NCI-H1417 treated with DMSO at 0.1 percent for 48 hours (cell line): ENCODE results near the gene MCAT.

Source experiments
- DNase-seq: peaks from one replicate; lab custom pipeline; 2025; lab: John Stamatoyannopoulos, UW

MCAT gene

DNA sequence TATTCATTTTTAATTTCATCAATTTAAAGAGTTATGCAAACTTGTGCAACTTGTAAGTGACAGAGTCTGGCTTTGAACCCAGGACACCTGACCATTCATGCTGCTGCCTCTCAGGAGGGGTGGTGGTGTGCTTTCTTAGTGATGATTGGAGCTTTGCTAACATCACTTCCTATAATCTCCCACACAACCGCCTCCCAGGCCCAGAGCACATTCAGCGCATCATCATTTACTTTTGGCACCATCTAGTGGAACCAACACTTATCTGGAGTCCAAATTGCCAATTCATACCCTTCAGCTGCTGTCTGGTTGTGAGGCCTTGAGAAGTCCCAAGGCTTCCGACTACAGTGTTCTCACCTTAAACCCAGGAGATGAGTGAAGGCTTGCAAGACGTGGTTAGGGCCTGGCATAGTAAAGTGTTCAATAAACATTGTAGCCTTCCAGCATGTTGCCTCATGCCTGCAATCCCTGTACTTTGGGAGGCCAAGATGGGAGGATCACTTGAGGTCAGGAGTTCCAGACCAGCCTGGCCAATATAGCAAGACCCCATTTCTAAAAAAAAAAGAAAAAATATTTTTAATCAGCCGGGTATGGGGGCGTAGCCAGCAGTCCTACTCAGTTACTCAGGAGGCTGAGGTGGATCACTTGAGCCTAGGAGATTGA, 52.9 kb downstream of the MCAT start:
- no peak for DNase-seq

DNA sequence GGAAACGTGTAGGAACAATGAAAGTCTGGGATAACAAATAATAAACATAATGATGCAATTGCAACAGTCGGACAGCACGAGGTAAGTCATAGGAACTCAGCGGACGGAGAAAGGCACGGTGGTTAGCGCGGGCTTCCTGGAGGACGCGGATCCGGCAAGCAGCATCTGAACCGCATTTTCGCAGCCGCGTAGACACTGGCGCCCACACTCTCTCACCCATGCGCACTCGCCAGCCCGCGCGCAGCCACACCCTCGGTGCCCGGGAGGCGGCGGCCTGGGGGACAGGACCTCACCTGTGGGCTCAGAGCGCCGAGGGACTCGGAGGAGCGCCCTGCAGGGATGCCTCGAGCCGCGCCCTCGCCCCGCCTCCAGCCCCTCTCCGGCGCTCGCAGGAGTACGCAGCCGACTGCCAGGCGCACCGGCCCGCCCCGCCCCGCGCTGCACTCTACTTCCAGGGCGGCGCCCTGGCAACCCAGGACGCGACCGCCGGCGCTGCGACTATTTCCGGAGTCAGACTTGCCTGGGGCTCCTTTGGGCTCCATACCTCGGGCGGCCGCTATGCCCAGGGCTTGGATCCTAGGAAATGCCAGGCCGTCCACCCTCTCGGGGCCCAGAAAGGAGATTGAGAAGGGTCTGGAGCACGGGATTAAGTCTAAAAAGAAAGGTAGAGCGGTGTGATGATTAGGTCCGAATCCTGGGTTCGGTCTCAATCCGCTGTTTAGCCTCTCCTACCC, 54.0 kb downstream of the MCAT start, which contains the start of gene TTLL1:
TTLL1 (minus strand) TSS at position 408 of the 734 bp plus-strand sequence. CDS start 13,805 bp downstream, outside the sequence.
- no peak for DNase-seq

DNA sequence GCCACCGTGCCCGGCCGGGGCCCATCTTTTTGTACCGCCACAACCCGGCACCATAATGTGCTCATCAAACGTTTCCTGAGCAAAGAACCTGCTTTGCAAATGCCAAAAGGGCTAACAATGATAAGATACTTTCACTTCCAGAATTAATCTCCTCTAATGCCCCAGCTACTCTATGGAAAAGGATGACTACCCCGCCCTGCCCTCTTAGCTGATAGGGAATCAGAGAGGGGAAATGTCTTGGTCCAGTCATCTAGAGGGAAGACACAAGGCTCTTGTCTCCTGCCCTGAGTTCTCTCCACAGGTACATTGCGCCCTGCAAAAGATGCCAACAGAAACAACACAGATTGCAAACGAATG, 54.6 kb downstream of the MCAT start:
- no peak for DNase-seq

DNA sequence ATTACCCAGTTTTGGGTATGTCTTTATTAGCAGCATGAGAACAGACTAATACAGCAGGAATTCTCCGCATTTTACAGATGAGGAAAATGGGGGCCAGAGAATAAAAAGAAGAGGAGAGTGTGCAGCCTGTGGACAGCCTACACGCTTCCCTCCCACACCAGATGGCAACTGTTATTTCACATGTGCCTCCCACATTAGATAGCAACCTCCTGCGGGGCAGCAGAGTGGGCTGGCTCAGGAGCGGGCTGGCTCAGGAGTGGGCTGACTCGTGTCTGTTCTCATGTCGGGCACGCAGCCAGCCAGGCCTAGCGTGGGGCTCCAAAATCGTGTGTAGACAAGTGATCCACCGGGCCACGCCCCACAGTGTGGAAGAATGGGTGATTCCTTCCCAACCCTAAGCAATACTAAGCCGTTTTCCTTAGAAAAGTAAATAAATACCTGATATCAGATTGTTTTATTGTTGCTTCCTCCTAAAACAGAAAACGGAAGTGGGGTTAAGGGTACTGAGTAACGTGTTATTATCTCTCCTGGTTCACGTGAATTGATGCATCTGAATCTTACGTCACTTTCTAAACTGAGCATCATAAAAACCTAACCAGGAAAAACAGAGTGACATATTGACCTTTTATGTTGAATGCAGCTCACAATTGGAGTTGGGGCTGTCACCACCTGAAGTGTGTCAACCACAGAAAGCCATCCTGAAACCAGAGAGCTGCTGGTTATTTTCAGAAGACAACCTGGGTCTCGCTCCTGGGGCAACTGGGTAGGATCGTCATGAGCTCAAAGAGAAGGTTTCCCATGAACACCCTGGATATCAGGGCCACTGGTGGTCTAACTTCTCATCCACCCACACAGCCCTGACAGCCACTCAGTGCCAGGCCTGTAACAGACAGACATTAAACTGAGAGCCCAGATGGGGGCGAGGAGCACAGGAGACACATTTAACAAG, 57.3 kb downstream of the MCAT start:
- DNase-seq = no peak
